Stimulated activated naive B cell treated with anti-CD40 and anti-IgM and Interleukin-4, amounts not matched to agents 10 μg/mL and 1 μg/mL and 100 μg/mL, for 72 hours (primary cell): ENCODE data around the gene ZWILCH.
A peak's percentile ranks its signal among the peaks of the same experiment; 100 is the strongest.
"Not testable (repeated sequence)": the region's sequence is repeated elsewhere in the genome, so short reads cannot be mapped to it uniquely, and the experiment has no call there.

ENCODE experiments used
- ATAC-seq, 2 donors: fragments of 150-1000 bp; cut with Tn5 transposase; replicated peaks; 2 replicates each; pipeline ENCODE4 v1.10.0; 2021; ENCODE audit warnings: moderate library complexity in 1 of 2
- DNase-seq: peaks from one replicate; pipeline ENCODE4 v3.0.0; 2021
- H3K27ac Mint-ChIP-seq: one replicate; pipeline ENCODE4 v1.8.0; 2022; ENCODE audit warnings: mild to moderate bottlenecking, mixed read lengths
- H3K27me3 Mint-ChIP-seq, 2 donors: one replicate each; pipeline ENCODE4 v1.8.0; 2022; ENCODE audit warnings: mixed read lengths in 2 of 2
- H3K36me3 Mint-ChIP-seq, 2 donors: one replicate each; pipeline ENCODE4 v1.8.0; 2022; ENCODE audit warnings: mixed read lengths in 2 of 2, mild to moderate bottlenecking in 1 of 2
- H3K4me1 Mint-ChIP-seq, 2 donors: one replicate each; pipeline ENCODE4 v1.8.0; 2022; ENCODE audit warnings: mixed read lengths in 2 of 2, mild to moderate bottlenecking in 1 of 2
- H3K4me3 Mint-ChIP-seq, 2 donors: one replicate each; pipeline ENCODE4 v1.8.0; 2022; ENCODE audit warnings: mild to moderate bottlenecking in 2 of 2, mixed read lengths in 2 of 2, moderate library complexity in 1 of 2
- H3K9me3 Mint-ChIP-seq, 2 donors: one replicate each; pipeline ENCODE4 v1.8.0; 2022; ENCODE audit warnings: mixed read lengths in 2 of 2, mild to moderate bottlenecking in 1 of 2

ZWILCH gene

DNA sequence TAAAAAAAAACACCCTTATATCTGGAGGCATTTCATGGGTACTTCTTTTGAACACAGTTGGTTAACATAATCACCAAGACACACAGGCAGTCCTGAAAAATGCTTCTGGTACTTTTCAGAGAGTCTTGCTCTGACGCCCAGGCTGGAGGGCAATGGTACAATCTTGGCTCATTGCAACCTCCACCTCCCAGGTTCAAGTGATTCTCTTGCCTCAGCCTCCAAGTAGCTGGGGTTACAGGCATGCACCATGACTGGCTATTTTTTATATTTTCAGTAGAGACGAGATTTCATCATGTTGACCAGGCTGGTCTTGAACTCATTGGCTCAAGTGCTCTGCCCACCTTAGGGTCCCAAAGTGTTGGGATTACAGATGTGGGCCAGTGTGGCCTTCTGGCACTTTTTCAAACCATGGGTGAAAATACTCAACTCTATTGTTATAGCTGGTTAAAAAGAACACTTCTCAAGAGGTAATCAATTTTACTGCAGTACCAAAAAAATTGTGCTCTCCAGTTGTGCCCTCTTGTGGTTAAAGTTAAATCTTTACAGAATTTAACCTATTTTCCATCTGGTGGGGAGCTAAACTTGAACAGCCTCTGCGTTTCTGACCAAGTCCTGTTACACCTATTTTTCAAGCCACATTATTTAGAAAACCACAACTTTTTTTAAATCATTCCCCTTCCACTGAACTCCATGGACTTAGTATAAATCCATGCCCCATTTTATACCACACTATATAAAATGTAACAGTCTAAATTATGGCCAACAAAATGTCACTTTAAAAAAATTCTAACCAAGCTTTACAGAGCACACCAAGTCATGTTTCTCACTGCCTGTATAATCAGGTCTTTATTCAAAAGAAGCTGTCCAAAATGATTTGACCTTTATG lies 6.4 kb upstream of the ZWILCH start:
- Mint-ChIP-seq H3K4me1 (peaks cover 28 to 67% of the 10 kb centered on the region in 2 donors), H3K9me3 (no peaks in the 10 kb centered on the region), H3K27ac (peak overlapping the region; percentile 78), H3K4me3 (no peak overlapping the region), H3K27me3 (no peaks in the 10 kb centered on the region), H3K36me3 (peaks cover 41 to 72% of the 10 kb centered on the region in 2 donors)
- ATAC-seq = no peak
- no peak for DNase-seq

GRCh38 chr15:66500346-66500745 lies 4.8 kb upstream of the ZWILCH start:
- DNase-seq, ATAC-seq, H3K27me3 Mint-ChIP-seq, H3K9me3 Mint-ChIP-seq: not testable (repeated sequence)
- H3K4me3 Mint-ChIP-seq = peak overlapping the region in 1 of 2 donors; percentile 60
- peak overlapping the region; percentile 89 for H3K27ac Mint-ChIP-seq
- peaks cover 43 to 70% of the 10 kb centered on the region in 2 donors for H3K36me3 Mint-ChIP-seq
- H3K4me1 Mint-ChIP-seq = peaks cover 26 to 63% of the 10 kb centered on the region in 2 donors

GRCh38 chr15:66502491-66502890 lies 2.6 kb upstream of the ZWILCH start:
- no peak for DNase-seq
- H3K4me1 Mint-ChIP-seq = peaks cover 25 to 60% of the 10 kb centered on the region in 2 donors

GRCh38 chr15:66503041-66503648 lies 2.0 kb upstream of the ZWILCH start:
- Mint-ChIP-seq H3K27ac (peak overlapping the region; percentile 100), H3K36me3 (peaks cover 33 to 51% of the 10 kb centered on the region in 2 donors), H3K4me3 (peak overlapping the region; percentile 86 to 100), H3K4me1 (peaks cover 20 to 58% of the 10 kb centered on the region in 2 donors)
- H3K27me3 Mint-ChIP-seq, DNase-seq, H3K9me3 Mint-ChIP-seq, ATAC-seq: not testable (repeated sequence)

More at GRCh38 chr15:66502491-66502890, 2.6 kb upstream of the ZWILCH start:
- Mint-ChIP-seq H3K27ac (peak overlapping the region; percentile 76), H3K9me3 (no peaks in the 10 kb centered on the region), H3K36me3 (peaks cover 38 to 58% of the 10 kb centered on the region in 2 donors), H3K27me3 (no peaks in the 10 kb centered on the region), H3K4me3 (peak overlapping the region; percentile 86 to 100)
- no peak for ATAC-seq

DNA sequence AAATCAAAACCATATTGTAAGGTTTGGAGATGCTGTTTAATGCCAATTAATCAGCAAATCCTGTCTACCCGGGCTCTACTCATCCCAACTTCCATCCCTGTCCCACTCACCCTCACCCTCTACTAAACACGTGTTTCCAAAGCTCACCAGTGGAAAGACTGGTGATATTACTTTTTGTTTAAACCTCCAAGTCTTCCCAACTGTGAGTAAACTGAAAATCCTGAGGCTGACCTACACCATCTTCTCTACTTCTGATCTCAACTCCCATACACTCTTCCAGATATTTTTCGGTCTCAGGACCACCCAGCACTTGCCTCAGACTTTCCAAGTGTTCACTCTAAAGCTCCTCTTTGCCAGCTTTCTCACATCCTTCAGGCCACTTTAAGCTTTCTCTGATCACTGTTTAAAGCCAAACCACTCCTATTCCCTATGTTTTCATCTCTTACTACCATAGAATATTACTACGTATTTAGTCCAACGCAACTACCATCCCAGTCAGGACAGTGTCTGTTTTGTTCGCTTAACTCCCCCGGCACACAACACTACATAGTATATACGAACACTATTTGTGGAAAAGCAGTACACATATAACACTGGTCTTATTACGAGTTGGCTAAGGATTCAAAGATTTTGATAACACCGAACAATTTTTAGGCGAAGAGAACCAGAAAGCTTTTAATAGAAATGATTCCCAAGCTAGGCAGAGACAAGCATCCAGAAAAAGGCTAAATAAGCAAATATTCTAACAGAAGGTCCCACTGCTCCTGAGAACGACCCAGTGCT lies 1.2 kb upstream of the ZWILCH start:
- peaks cover 31 to 46% of the 10 kb centered on the region in 2 donors for H3K36me3 Mint-ChIP-seq
- no peaks in the 10 kb centered on the region for H3K27me3 Mint-ChIP-seq
- H3K4me1 Mint-ChIP-seq = peaks cover 20 to 49% of the 10 kb centered on the region in 2 donors
- no peaks in the 10 kb centered on the region for H3K9me3 Mint-ChIP-seq
- H3K27ac Mint-ChIP-seq = peak overlapping the region; percentile 100
- H3K4me3 Mint-ChIP-seq = peak overlapping the region; percentile 86 to 100
- no peak for ATAC-seq
- no peak for DNase-seq

DNA sequence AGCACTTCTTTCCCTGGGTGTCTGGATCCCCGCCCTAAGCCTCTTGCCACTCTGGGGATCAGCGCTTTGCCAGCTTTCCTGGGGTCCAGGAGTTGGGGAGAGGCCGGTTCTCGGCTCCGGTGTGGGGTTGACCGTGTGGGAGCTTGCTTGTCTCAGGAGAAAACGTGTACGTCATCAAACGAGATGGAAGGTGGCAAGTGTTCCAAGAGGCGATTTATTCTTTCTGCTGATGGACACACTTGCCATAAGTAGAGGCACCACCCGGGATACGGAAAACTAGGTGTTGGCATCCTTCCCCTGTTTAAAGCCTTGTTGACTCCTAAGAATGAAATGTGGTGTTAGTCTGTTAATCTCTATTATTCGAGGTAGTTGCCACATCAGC lies 295 bp downstream of the ZWILCH start:
- Mint-ChIP-seq H3K4me3 (peak overlapping the region; percentile 86 to 100), H3K4me1 (peaks cover 15 to 36% of the 10 kb centered on the region in 2 donors), H3K27ac (peak overlapping the region; percentile 100), H3K27me3 (no peaks in the 10 kb centered on the region), H3K36me3 (peaks cover 17 to 32% of the 10 kb centered on the region in 2 donors), H3K9me3 (no peaks in the 10 kb centered on the region)
- ATAC-seq = no peak
- DNase-seq = no peak

GRCh38 chr15:66505818-66506217 lies 692 bp downstream of the ZWILCH start:
- Mint-ChIP-seq H3K27me3 (no peaks in the 10 kb centered on the region), H3K36me3 (peaks cover 17 to 32% of the 10 kb centered on the region in 2 donors), H3K9me3 (no peaks in the 10 kb centered on the region), H3K4me3 (peak overlapping the region; percentile 86 to 100), H3K27ac (peak overlapping the region; percentile 100), H3K4me1 (peaks cover 12 to 34% of the 10 kb centered on the region in 2 donors)
- DNase-seq (no peak), ATAC-seq (no peak)

DNA sequence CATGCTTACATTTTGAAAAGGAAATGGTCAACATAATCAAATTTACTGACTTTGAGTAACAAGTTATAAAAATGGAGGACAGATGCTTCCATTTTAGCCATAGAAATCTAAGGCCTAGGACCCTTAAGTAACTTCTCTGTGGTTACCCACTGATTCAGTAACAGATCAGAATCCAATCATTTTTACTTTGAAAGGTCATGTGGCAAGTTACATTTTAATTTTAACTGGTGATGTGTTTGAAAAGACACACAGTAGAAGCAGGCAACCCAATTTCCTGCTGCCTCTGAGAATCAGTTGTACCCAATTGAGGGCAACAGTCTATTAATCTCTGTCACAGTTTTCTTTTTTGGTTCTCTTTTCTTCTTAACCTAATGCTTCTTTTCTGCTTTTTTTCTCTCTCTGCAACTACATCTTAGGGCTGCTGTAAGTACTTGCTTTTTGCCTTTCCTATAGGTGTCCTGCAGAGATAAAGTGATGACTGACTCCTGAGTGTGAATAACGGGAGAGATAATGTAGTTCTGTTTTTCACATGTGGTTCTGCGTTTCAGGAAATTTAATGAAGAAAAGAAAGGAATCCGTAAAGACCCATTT lies 3.3 kb downstream of the ZWILCH start:
- Mint-ChIP-seq H3K4me3 (no peak overlapping the region), H3K36me3 (peaks cover 8 to 15% of the 10 kb centered on the region in 2 donors), H3K27ac (no peak overlapping the region), H3K27me3 (no peaks in the 10 kb centered on the region), H3K4me1 (peaks cover 9 to 26% of the 10 kb centered on the region in 2 donors), H3K9me3 (no peaks in the 10 kb centered on the region)
- DNase-seq (no peak), ATAC-seq (no peak)

DNA sequence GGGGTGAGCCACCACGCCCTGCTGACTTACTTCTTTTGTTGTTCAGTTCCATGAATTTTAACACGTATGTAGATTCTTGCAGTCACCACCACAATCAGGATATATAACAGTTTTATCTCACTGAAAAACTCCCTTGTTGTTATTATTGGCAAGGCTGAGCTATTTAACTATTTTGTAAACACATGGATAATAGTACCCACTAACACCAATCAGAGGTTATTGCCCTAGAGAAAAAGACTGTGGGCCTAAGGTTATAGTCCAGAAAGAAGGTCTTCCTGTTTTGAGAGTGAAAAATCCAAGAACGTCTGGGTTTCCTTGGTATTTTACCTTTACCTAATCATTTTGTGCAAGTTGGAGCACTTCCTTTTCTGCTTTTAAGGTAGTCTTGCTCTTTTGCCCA lies 9.5 kb downstream of the ZWILCH start:
- no peak overlapping the region for H3K4me3 Mint-ChIP-seq
- H3K36me3 Mint-ChIP-seq = peaks cover 32 to 36% of the 10 kb centered on the region in 2 donors
- H3K4me1 Mint-ChIP-seq = no peaks in the 10 kb centered on the region
- H3K9me3 Mint-ChIP-seq = no peaks in the 10 kb centered on the region
- DNase-seq (no peak), ATAC-seq (no peak)
- no peak overlapping the region for H3K27ac Mint-ChIP-seq
- no peaks in the 10 kb centered on the region for H3K27me3 Mint-ChIP-seq

GRCh38 chr15:66515901-66516322 lies 10.8 kb downstream of the ZWILCH start:
- no peaks in the 10 kb centered on the region for H3K27me3 Mint-ChIP-seq
- DNase-seq (no peak), ATAC-seq (no peak)
- no peaks in the 10 kb centered on the region for H3K4me1 Mint-ChIP-seq
- H3K36me3 Mint-ChIP-seq = peaks cover 33 to 34% of the 10 kb centered on the region in 2 donors
- H3K4me3 Mint-ChIP-seq = no peak overlapping the region
- H3K9me3 Mint-ChIP-seq = no peaks in the 10 kb centered on the region
- H3K27ac Mint-ChIP-seq = no peak overlapping the region

- Mint-ChIP-seq H3K4me1 (peaks cover 7 to 11% of the 10 kb centered on the region in 2 donors), H3K27ac (no peak overlapping the region), H3K4me3 (no peak overlapping the region), H3K9me3 (no peaks in the 10 kb centered on the region), H3K36me3 (peaks cover 30 to 45% of the 10 kb centered on the region in 2 donors), H3K27me3 (no peaks in the 10 kb centered on the region)
- DNase-seq (no peak), ATAC-seq (no peak)
Observed at GRCh38 chr15:66523926-66524325, 18.8 kb downstream of the ZWILCH start.

- H3K36me3 Mint-ChIP-seq = peaks cover 32 to 49% of the 10 kb centered on the region in 2 donors
Observed at GRCh38 chr15:66524838-66525237, 19.7 kb downstream of the ZWILCH start.

DNA sequence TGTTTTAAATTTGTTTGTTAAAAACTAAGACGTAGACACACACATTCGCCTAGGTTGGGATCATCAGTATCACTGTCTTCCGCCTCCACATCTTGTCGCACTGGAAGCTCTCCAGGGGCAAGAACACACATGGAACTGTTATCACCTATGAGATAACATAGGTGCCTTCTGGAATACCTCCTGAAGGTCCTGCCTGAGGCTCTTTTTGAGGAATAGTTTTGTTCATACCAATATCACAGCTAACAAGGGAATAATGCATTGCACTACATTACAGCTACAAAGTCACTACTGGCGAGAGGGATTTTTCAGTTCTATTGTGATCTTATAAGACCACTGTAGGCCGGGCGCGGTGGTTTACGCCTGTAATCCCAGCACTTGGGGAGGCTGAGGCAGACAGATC lies 29.9 kb downstream of the ZWILCH start:
- H3K4me3 Mint-ChIP-seq = no peak overlapping the region
- H3K4me1 Mint-ChIP-seq = no peaks in the 10 kb centered on the region
- no peaks in the 10 kb centered on the region for H3K27me3 Mint-ChIP-seq
- ATAC-seq (no peak), DNase-seq (no peak)
- H3K9me3 Mint-ChIP-seq = no peaks in the 10 kb centered on the region
- H3K36me3 Mint-ChIP-seq = peaks cover 33 to 50% of the 10 kb centered on the region in 2 donors
- no peak overlapping the region for H3K27ac Mint-ChIP-seq

More at GRCh38 chr15:66524838-66525237, 19.7 kb downstream of the ZWILCH start:
- Mint-ChIP-seq H3K4me3 (no peak overlapping the region), H3K4me1 (peaks cover 7 to 11% of the 10 kb centered on the region in 2 donors), H3K27ac (no peak overlapping the region), H3K27me3 (no peaks in the 10 kb centered on the region), H3K9me3 (no peaks in the 10 kb centered on the region)
- ATAC-seq (peak in 1 of 2 donors; percentile 16), DNase-seq (no peak)

DNA sequence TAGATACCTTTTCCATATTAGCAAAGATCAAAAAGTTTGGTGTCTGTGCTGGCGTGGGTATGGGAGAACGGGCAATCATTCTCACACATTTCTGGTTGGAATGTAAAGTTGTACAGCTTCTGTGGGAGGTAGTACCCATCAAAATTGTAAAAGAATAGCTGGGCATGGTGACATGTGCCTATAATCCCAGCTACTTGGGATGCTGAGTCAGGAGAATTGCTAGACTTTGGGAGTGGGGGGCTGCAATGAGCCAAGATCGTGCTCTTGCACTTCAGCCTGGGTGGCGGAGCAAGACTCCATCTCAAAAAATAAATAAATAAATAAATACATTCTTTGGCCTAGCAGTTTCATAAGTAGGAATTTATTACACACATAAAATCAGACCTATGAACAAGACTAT lies 37.8 kb downstream of the ZWILCH start:
- no peak for DNase-seq
- Mint-ChIP-seq H3K36me3 (peaks cover 32 to 45% of the 10 kb centered on the region in 2 donors), H3K9me3 (no peaks in the 10 kb centered on the region), H3K27ac (no peak overlapping the region), H3K27me3 (no peaks in the 10 kb centered on the region), H3K4me1 (no peaks in the 10 kb centered on the region), H3K4me3 (no peak overlapping the region)
- no peak for ATAC-seq
